ENCODE measurements around the gene AXDND1.
"Not testable (repeated sequence)": the region's sequence is repeated elsewhere in the genome, so short reads cannot be mapped to it uniquely, and the experiment has no call there.

Gene AXDND1

DNA sequence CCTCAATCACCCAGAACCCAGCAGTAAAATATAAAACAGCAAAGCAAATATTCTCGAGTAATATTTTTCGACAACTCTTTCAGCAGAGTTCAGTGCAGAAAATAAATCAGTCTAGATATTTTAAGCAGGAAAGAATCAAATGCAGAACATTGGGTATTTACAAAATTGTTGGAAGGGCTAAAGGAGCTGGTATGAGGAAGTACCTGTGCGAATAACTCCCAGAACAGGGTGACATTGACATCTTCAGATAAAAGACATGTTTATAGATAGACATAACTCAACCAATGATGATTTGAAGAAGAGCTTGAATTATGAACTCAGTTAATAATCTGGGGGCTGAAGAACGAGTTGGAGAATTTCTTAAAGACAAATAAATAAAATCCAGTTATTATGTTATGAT, 6.4 kb downstream of the AXDND1 start:
- DNase-seq: peak in 1 of 3 donors; percentile 17

DNA sequence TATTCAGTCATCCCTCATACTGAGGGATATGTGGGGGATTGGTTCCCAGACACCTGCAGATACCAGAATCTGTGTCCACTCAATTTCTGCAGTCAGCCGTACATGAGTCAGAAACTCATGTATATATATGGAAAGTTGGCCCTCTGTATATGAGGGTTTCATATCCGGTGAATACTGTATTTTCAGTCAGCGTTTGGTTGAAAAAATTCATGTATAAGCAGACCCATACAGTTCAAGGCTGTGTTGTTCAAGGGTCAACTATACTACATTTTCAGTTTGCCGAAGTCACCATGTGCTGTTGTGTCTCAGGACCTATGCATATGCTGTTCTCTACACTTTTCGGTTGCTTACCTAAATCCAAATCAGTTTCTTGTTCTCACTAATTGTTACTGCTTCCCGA, 10.5 kb downstream of the AXDND1 start:
- DNase-seq: no peak

DNA sequence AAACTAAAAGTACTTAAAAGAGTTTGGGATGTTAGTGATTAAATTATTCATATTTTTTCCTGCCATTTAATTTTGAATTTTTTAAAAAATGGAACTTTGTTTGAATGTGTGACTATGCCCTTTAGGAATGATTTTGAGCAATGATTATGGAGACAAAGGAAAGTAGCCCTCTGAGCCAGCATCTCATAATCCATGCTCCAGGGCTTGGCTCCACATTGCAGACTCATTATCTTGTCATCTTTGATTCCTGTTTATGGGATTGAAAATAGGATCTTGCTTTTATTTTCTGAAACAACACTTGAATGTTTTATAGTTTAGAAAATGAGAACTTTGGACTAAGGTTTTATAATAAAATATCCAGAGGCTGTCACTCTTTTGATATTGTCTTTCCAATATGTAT, 14.5 kb downstream of the AXDND1 start:
- DNase-seq: no peak

DNA sequence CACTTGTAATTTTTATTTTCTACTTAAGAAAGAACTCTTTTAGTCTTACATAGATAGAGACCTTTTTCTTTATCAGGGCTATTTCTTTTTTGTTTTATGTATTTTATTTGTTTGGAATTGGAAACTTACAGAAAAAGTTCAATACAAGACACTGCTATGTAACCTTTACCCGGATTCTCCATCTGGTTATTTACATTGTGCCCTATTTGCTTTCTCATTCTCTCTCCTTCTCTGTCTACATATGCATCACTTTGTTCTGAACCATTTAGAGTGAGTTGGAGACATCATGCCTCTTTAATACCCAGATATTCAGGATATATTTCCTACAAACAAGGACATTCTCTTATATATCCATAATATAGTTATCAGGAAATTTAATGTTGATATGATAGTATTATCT, 18.3 kb downstream of the AXDND1 start:
- DNase-seq: no peak

DNA sequence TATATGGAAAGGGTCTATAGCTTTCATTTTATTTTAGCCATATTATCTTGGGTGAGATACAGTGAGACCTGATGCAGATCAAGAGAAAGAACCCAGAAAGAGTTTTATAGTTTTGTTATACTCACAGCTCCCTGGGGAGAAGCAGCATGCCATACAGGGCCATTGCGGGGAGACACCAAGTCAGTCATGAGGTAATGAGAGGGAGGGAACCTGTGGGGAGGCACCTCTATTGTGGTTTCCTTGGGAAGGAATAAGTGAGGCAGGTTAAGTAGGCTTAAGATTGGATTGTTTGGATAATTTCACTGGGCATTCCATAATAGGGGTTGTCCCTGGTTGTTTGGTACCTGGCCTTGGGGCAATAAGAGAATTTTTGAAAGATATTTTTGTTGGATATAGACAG, 19.7 kb downstream of the AXDND1 start:
- DNase-seq: no peak

DNA sequence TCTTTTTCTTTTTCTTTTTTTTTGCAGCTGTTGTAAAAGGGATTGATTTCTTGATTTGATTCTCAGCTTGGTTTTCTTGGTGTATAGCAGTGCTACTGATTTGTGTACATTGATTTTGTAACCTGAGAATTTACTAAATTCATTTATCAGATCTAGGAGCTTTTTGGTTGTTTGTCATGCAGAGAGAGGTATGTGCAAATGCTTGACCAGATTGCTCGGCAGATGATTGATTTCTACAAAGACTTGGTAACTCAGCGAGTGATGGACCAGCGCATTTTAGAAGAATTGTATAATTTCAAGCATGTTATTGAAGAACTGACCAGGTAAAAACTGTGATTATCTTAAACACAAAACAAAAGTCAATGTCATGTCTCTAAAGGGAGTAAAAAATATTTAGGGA, 27.9 kb downstream of the AXDND1 start:
- no peak for DNase-seq

DNA sequence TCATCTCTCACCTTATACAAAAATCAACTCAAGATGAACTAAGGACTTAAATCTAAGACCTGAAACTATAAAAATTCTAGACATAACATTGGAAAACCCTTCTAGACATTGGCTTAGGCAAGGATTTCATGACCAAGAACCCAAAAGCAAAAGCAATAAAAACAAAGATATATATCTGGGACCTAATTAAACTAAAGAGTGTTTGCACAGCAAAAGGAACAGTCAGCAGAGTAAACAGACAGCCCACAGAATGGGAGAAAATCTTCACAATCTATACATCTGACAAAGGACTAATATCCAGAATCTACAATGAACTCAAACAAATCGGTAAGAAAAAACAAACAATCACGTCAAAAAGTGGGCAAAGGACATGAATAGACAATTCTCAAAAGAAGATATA, 33.6 kb downstream of the AXDND1 start:
- DNase-seq: not testable (repeated sequence)

DNA sequence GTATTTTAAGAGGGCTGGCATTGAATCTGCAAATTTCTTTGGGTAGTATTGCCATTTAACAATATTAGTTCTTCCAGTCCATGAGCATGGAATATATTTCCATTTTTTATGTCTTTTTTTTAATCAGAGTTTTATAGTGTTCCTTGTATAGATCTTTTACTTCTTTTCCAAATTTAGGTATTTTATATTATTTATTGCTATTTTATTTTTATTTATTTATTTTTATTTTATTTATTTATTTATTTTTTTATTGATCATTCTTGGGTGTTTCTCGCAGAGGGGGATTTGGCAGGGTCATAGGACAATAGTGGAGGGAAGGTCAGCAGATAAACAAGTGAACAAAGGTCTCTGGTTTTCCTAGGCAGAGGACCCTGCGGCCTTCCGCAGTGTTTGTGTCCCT, 52.0 kb downstream of the AXDND1 start:
- not testable (repeated sequence) for DNase-seq

DNA sequence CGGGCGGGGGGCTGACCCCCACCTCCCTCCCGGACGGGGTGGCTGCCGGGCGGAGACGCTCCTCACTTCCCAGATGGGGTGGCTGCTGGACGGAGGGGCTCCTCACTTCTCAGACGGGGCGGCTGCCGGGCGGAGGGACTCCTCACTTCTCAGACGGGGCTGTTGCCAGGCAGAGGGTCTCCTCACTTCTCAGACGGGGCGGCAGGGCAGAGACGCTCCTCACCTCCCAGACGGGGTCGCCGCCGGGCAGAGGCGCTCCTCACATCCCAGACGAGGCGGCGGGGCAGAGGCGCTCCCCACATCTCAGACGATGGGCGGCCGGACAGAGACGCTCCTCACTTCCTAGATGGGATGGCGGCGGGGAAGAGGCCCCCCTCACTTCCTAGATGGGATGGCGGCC, 52.9 kb downstream of the AXDND1 start:
- not testable (repeated sequence) for DNase-seq

DNA sequence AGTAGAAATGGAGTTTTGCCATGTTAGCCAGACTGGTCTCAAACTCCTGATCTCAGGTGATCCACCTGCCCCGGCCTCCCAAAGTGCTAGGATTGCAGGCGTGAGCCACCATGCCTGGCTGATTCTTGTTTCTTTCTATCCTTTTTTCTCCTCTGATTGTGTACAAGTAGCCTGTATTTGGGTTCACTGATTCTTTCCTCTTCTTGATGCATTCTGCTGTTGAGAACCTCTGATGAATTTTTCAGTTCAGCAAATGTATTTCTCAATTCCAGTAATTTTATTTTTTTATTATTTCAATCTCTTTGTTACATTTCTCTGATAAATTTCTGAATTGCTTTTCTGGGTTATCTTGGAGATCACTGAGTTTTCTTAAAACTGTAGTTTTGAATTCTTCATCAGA, 58.8 kb downstream of the AXDND1 start:
- DNase-seq: no peak

DNA sequence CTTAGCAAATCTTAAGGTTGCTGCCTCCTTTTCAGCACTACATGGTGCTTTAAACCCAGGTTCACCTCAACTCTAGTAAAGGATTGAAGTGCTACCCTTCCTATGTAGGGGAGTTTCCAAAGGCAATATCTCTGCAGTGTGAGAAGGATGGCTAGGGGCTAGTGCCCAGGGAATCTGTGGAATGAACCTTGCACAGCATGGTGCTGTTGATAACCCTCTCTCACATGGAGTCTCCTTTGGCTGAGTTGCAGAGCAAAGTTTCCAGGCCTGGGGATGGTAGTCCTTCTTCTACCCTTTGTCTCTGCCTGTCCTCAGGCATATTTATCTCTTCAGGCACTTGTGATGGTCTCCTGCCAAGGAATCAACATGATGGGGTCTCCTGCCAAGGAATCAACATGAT, 59.4 kb downstream of the AXDND1 start:
- DNase-seq: no peak

DNA sequence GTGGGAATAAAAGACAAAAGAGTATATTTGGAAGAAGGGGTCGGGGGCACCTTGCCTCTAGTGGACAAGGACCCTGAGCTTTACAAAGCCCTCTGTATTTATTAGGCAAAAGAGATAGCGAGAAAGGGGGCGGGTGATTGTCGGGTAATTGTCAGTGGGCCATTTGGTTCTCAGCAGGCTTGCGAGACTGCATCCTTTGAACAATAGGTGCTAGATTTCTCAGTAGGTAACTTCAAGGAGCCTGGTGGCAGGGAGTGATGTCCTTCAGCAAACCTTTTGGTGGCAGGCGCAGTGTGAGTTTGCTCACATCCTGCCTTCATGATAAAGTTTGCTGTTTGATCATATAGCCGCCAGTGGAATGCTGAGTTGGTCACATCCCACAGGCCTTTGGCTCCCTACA, 71.4 kb downstream of the AXDND1 start:
- DNase-seq: no peak

DNA sequence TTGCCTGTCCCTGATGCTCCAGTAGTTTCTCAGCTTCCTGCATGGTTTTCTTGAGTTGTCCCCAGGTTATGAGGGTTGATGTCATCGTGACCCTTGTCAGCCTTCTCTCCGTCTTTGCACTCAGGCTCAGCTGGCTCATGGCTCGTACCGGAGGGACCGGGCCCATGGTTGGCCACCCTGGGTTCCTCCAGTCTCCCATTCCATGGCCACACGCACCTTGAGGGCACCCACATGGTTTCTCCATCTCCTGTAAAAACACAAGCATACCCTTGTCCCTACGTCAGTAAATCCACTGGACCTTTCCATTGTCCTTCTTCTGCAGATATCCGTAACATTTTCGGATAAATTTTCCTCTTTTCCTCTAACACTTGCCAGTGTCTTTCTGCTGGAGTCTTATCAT, 73.9 kb downstream of the AXDND1 start:
- not testable (repeated sequence) for DNase-seq

DNA sequence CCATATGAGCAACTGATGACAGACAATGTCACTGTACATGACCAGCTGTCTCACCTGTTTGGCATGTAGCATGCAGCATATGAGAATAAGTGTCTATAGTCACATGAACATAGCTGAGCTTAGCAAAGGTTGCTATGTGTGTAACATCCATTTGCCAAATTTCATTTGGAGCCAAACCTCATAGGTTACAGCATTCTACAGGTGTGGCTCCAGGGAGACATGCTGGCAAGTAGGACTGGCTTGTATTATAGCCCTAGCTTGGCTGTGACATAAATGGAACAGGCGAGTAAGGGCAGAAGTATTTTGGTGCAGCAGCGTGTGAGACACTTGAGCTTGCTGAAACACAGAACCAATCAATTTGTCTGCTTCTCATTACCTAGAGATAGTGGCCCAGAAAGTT, 74.5 kb downstream of the AXDND1 start:
- not testable (repeated sequence) for DNase-seq

DNA sequence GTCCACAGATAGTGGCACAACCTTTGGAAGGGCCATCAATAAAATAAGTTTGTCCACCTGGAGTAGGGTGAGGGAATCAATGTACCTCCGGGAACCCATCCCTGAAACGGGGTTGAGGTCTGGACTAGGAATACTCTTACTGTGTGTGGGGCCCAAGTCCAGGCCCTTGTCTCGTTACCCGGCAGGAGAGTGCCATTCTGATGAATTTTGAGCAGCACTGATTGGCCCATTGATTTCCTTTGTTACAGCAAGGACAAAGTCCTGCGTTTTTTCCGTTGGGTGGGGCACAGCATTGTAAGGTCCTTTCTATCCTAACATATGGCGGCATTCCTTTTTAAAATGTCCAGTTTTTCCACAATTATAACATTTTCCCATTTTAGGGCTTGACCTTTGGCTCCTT, 75.2 kb downstream of the AXDND1 start:
- DNase-seq: no peak

DNA sequence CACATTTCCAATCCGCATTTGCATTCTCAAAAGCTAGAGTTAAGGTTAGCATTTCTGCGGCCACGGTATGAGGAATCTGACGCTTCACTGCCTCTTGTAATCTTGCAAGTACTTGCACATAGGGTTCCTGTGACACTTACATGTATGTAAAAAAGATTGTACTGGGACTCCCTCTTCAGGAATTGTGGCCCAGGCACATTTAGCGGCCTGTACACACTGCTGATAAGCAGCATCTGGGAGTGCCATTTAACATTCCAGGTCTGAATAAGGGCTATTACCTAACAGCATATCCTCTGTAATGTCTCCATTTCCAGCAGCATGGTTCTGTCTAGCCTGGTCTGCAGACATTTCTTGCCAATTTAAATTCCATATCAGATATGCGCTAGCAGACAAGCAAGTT, 75.7 kb downstream of the AXDND1 start:
- DNase-seq: no peak

DNA sequence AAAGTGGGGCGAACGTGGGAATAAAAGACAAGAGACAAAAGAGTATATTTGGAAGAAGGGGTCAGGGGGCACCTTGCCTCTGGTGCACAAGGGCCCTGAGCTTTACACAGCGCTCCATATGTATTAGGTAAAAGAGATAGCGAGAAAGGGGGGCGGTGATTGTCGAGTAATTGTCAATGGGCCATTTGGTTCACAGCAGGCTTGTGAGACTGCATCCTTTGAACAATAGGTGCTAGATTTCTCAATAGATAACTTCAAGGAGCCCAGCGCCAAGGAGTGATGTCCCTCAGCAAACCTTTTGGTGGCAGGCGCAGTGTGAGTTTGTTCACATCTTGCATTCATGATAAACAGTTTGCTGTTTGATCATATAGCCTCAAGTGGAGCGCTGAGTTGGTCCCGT, 77.1 kb downstream of the AXDND1 start:
- DNase-seq: not testable (repeated sequence)

DNA sequence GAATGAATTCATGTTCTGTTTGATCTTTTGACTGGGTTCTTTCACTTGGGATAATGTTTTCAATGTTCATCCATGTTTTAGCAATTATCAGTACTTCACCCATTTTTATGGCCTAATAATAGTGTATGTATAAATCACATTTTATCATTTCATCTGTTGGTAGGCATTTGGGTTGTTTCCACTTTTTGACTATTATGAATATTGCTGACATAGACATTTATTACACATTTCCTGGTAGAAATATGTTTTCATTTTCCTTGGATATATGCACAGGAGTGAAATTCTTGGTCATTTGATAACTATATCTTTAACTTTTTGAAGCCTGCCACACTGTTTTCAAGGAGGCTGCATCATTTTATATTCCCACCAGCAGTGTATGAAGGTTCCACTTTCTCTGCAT, 79.8 kb downstream of the AXDND1 start:
- DNase-seq: no peak

DNA sequence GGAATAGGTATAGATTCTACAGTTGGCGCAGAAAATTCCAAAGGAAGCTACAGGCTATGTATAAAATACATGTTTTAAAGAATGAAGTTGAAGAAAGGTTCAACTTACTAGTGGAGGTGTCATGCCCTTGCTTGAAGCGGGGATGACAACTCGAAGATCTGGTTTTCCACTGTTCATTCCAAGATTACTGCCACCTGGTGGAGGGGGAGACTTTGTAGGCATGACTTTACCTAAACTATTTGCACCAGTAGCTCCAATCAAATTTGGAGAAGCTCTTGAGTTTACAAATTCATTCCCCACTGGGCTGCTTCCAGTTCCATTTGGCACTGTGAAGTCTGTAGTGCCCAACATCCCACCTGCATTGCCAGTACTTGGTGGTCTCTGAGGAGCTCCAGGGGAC, 81.7 kb downstream of the AXDND1 start:
- DNase-seq: peak in 2 of 3 donors; percentile 13 to 17

DNA sequence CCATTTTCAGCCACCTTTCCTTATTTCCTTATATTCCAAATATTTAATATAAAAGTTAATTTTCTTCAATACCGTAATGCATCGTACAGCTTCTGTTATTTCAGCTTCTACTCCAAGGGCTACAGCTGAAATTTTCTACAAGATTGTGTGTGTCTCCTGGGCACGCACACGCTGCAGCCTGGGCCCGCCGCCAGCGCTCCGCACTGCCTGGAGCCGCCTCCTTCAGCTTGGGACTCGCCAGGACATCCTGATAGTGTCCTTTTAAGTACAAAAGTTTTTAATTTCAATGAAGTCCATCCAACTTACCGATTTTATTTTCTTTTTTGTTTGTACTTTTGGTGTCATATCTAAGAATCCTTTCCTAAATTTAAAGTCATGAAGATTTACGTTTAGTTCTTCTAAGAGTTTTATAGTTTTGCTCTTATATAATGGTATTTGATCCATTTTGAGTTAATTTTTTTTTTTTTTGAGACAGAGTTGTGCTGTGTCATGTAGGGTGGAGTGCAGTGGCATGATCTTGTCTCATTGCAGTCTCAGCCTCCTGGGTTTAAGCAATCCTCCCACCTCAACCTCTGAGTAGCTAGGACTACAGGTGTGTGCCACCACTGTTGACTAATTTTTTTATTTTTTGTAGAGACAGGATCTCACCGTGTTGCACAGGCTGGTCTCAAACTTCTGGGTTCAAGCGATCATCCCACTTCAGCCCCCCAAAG, 82.8 kb downstream of the AXDND1 start:
- DNase-seq: no peak

DNA sequence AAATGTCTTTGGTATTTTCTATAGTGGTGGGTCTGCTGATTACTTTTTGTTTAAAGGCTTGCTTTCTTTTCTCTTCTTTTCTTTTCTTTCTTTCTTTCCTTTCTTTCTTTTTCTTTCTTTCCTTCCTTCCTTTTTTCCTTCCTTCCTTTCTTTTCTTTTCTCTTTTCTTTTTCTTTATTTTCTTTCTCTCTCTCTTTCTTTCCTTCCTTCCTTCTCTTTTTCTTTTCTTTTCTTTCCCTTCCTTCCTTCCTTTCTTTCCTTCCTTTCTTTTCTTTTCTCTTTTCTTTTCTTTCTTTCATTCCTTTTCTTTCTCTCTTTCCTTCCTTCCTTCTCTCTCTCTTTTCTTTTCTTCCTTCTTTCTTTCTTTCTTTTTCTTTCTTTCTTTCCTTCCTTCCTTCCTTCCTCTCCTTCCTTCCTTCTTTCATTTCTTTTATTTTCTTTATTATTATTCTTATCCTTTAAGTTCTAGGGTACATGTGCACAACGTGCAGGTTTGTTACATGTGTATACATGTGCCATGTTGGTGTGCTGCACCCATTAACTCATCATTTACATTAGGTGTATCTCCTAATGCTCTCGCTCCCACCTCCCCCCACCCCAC, 93.9 kb downstream of the AXDND1 start:
- not testable (repeated sequence) for DNase-seq

DNA sequence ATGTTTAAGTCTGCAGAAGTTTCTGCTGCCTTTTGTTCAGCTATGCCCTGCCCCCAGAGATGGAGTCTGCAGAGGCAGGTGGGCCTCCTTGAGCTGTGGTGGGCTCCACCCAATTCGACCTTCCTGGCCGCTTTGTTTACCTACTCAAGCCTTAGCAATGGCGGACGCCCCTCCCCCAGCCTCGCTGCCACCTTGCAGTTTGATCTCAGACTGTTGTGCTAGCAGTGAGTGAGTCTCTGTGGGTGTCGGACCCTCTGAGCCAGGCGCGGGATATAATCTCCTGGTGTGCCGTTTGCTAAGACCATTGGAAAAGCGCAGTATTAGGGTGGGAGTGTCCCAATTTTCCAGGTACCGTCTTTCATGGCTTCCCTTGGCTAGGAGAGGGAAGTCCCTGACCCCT, 99.9 kb downstream of the AXDND1 start:
- DNase-seq: not testable (repeated sequence)

DNA sequence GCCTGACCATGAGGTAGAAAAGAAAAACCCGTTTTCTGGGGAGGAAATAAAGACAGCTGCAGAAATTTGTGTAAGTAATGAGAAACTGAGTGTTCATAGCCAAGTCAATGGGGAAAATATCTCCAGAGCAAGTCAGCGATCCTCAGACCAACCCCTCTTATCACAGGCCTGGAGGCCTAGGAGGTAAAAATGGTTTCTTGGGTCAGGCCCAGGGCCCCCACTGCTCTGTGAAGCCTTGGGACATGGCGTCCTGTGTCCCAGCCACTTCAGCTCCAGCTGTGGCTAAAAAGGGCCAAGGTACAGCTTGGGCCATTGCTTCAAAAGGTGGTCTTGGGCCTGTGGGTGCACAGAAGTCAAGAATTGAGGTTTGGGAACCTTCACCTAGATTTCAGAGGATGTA, 108.9 kb downstream of the AXDND1 start:
- no peak for DNase-seq

DNA sequence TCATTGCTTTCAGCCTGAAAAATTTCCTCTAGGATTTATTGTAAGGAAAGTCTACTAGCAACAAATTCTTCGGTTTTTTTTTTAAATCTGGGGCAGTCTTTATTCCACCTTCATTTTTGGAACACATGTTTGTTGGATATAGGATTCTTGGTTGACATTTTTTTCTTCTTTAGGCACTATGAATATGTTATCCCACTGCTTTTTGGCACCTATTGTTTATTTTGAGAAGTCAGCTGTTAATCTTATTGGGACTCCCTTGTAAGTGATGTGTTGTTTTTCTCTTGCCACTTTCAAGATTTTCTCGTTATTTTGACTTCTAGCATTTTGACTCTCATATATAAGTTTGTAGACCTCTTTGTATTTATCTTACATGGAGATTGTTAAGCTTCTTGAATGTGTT, 110.7 kb downstream of the AXDND1 start:
- DNase-seq: no peak

DNA sequence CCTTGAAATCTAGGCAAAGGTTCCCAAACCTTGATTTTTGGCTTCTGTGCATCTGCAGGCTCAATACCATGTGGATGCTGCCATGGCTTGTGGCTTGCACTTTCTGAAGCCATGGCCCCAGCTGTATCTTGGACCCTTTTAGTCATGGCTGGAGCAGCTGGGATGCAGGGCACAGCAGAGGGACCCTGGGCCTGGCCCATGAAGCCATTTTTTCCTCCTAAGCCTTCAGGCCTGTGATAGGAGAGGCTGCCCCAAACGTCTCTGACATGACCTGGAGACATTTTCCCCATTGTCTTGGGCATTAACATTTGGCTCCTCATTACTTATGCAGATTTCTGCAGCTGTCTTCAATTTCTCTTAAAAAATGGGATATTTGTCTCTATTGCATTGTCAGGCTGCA, 112.6 kb downstream of the AXDND1 start:
- DNase-seq: no peak
